NCI-H2107 treated with DMSO at 0.1 percent for 48 hours (cell line): ENCODE results near the gene EPHA8.

Source experiments
- DNase-seq: peaks from one replicate; lab custom pipeline; 2025; ENCODE audit not compliant: unreplicated experiment; lab: John Stamatoyannopoulos, UW

EPHA8 gene

GRCh38 chr1:22563671-22564602 lies 648 bp downstream of the EPHA8 start:
- DNase-seq, result no peak

GRCh38 chr1:22566161-22566560 lies 2.9 kb downstream of the EPHA8 start:
- DNase-seq, result no peak

DNA sequence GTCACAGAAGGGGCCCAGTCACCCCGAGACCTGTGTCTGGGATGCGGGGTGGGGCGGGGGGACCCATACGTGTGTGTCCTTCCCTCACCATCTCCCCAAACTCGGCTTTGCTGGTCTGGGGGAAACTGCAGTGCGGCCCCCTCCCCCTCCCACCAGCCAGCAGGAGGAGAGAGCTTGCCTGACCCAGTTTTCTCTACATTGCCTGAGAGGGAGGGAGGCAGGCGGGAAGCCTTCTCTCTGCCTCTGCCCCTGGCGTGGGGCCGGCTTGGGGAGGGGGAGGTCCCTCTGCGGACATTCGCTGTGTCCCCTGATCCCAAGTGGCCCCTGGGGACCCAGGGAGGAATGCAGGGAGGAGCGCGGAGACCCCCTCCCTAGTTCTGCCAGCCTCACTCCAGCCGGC lies 3.9 kb downstream of the EPHA8 start:
- DNase-seq, result no peak

GRCh38 chr1:22567994-22568393 lies 4.7 kb downstream of the EPHA8 start:
- DNase-seq, result no peak

DNA sequence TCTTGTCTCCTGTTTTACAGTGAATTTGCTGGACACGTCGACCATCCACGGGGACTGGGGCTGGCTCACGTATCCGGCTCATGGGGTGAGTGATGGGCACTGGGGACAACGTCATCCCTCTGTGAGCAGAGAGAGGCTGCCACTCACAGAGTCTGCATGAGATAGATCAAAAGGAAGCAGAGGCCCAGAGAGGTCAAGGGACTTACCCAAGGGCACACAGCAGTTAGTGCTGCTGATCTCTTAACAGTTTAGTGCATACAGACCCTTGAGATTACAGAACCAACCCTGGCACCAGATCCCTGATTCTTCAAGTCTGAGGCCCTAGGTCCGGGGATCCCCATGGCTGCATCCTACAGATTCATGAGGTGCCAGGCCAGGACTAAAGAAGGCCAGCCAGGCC lies 6.0 kb downstream of the EPHA8 start:
- DNase-seq, result no peak

DNA sequence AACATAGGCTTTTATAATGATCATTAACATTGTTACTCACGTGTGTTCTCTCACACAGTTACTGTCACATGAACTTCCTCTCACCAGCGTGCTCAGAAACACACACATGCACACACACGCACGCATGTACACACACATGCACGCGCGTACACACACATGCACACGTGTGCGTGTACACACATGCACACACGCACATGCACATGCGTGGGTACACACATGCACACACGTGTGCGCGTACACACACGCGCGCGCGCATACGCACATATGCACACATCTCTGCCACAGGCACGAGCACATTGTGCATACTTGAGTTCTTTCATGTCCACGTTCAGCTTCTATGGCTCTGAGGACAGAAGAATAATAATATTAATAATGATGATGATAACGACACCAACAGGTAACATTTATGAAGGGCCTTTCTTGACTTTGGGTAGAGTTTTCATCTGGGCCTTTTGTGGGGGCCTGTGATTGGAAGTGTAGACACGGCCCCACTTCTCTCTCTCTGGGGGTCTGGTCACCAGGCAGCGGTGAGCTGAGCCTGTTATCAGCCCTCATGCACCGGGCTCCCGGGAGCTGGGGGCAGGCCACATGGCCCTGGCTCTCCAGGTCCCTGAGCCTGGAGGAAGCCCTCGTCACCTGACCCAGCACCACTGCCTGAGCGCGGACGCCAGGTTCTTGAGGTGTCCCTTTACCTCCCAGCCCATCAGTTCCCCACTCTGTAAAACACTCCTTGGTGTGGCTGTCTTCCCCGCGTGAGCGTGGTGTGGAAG lies 7.0 kb downstream of the EPHA8 start:
- no peak for DNase-seq

DNA sequence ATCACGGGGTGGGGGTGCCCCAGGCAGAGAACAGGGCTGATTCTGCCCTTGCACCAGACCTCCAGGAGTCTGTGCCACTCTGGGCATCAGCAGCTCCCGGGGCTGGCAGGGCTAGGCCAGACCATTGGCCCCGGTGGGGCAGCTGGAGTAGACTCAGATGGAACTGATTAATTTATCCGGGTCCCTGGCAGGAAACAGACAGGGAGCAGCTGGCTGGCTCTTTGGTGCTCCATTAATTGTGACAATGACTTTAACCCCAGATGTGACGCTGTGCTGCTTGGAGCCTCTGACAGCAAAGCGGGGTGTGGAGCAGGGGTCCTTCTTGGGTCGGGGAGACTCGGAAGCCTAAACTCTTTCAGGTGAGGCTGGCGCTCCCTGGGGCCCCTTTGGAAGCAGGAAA lies 9.5 kb downstream of the EPHA8 start:
- DNase-seq, result no peak

- DNase-seq, result no peak
Measured at GRCh38 chr1:22573237-22573636, 9.9 kb downstream of the EPHA8 start.

GRCh38 chr1:22575532-22576149 lies 12.4 kb downstream of the EPHA8 start:
- no peak for DNase-seq

DNA sequence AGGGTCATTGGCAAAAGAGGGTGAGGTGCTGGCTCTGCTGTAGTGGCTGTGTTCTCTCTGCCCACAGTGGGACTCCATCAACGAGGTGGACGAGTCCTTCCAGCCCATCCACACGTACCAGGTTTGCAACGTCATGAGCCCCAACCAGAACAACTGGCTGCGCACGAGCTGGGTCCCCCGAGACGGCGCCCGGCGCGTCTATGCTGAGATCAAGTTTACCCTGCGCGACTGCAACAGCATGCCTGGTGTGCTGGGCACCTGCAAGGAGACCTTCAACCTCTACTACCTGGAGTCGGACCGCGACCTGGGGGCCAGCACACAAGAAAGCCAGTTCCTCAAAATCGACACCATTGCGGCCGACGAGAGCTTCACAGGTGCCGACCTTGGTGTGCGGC lies 12.9 kb downstream of the EPHA8 start:
- no peak for DNase-seq

- DNase-seq, result no peak
Measured at GRCh38 chr1:22576617-22577016, 13.3 kb downstream of the EPHA8 start.

GRCh38 chr1:22578732-22579361 lies 15.6 kb downstream of the EPHA8 start:
- DNase-seq, result no peak

DNA sequence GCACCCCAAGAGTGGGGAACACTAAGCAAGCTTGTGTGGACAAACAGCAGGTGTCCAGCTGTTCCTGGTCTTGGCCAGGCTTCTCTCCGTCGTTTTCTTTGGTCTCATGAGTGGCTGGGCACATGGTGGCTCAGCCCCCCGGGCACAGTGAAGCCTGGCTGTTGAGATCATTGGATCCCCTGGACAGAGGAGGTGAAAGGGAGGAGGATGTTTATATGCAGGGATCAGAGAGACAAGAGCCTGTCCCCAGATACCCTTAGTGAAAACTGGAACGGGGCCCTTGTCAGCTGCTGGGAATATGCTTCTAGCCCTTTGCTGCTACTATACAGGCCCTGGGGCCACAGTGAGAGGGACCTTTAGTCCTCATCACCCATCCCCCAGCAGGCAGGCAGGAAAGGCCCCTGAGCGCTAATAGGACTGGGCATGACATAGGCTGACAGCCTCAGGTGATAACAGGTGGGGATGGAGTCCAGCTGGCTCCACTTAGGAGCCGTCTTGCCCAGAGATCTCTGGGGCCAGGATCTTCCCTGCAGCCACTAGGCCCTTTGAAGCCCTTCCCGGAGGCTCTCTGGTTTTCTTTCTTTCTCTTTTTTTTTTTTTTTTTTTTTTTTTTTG lies 16.4 kb downstream of the EPHA8 start:
- no peak for DNase-seq

GRCh38 chr1:22582661-22583635 lies 19.7 kb downstream of the EPHA8 start:
- no peak for DNase-seq

GRCh38 chr1:22584001-22584562 lies 20.8 kb downstream of the EPHA8 start:
- DNase-seq, result no peak

DNA sequence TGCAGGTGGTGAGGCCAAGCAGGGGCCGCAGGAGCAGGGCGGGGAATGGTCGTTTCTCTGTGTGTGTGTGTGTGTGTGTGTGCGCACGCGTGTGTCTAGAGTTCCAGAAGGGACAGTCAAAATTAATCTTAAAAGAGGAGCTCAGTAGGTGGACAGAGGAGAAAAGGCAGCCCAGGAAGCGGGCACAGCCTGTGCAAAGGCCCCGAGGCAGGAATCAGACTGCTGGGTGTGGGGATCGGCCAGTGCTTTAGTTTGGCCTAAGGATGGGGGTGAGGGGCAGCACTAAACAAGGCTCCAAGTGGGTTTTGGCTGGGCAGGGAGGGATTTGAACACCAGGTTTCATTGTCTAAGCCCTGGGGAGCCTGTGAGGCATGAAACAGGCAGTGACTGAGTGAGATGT lies 21.7 kb downstream of the EPHA8 start:
- no peak for DNase-seq

DNA sequence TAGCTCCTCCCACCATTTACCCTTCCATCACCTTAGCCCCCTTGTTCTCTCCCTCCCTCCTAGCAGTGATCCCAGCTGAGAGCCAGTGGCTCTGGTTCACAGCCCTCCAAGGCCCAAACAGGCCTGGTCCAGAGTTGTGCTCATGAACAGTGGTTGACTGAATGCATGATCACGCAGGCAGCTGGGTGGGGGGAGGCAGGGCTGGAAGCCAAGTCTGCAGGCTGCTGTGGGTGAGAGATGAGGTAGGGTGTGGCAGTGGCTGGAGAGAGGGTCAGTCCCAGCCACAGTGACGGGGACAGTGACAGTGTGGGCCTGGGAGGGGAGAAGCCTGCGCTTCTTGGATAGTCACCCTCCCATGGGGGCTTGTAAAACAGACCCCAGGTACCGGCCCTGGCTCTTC lies 22.2 kb downstream of the EPHA8 start:
- DNase-seq, result no peak

- DNase-seq, result no peak
Measured at GRCh38 chr1:22586356-22587130, 23.3 kb downstream of the EPHA8 start.

DNA sequence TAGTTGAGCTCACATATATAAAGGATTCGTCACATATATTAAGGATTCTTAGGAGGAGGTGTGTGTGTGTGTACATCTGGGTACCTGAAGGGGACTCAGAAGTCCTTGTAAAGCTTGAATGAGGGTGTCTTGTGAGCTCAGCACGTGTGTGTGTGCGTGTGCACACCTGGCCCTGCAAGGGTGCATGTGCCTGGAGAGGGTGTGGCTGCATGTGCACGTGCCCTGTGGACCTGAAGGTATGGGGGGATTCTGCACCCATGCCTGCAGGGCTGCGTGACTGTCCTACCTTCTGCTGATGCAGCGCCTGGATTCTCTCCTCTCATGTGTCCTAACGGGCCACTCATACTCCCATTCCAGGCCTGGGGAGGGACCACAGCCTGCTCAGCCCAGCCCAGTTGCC lies 24.0 kb downstream of the EPHA8 start:
- no peak for DNase-seq
